D341Med (cell line): ENCODE results near the gene ERGIC1.

Experiments used
- DNase-seq: peaks from one replicate; pipeline ENCODE4 v3.0.0; 2012; ENCODE audit warnings: low spot score

The ERGIC1 gene

GRCh38 chr5:172901788-172902496, 67.9 kb downstream of the ERGIC1 start:
- no peak for DNase-seq

DNA sequence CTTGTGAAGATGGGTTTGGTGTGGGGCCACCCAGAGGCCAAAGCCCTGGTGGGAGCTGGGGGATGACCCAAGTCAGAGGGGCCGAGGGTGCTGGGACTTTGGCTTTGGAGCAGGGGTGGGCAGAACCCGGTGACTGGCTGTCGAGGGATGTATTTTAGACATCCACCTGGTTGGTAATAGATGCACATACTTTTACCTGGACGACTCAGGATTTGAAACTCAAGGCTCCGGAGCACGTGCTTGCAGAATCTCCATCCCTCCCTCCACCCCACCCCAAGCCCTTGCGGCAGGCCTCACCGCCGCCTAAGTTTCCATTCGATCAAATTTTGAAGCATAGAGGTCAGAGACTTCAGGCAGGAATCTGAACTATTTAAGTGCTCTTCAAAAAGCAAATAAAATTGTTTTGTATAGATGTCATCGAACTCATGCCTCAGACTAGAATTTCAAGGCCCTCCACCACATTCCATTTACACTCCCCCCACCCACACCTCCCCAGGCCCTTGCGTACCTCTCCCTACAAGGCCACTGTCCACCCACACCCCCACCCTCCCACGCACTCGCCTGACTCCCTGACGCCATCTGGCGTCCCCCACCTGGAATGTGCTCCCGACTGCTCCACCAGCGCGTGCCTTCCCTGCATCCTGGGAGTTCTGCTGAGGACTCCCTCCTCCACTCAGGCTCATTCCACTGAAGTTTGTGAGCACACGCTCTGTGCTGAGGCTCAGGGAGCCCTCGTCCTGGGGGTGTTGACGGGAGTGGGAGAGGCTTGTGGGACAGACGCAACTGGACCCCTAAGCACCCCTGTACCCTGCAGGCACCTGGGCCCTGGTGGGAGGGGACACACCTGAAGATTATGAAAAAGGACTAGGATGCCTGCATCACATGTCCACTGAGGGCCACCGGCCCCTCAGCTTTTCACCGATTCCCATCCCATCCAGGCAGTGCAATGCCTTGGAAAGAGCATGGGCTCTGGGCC, 68.7 kb downstream of the ERGIC1 start:
- peak; percentile 81 for DNase-seq

DNA sequence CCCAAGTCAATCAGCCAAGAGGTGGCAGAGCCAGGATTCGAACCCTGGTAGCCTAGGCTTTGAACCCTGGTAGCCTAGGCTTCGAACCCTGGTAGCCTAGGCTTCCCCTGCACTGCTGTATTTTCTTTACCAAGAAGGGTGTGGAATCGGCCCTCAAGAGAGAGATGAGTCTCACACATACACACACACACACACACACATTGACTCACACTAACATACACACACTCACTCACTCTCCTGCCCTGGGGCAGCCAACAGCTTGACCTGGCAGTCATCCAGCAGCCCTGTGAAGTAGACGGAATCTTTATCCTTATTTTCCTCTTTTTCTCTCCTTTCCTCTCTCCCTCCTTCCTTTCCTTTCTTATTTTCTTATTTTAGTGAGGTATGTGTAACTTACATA, 69.7 kb downstream of the ERGIC1 start:
- DNase-seq, result no peak

DNA sequence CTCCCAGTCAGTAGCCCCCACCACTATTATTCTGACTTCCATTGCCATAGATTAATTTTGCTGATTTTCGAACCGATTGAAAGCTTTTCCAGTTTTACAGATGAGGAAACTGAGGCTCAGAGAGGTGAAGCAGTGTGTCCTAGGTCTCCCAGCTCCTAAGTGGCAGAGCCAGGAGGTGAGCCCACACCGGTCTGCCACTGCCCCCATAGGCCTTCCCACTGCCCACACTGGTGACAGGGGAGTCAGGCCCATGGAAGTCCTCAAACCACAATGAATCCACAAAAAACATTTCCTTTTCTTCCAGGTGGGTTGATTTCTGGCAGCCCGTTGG, 70.2 kb downstream of the ERGIC1 start:
- no peak for DNase-seq

DNA sequence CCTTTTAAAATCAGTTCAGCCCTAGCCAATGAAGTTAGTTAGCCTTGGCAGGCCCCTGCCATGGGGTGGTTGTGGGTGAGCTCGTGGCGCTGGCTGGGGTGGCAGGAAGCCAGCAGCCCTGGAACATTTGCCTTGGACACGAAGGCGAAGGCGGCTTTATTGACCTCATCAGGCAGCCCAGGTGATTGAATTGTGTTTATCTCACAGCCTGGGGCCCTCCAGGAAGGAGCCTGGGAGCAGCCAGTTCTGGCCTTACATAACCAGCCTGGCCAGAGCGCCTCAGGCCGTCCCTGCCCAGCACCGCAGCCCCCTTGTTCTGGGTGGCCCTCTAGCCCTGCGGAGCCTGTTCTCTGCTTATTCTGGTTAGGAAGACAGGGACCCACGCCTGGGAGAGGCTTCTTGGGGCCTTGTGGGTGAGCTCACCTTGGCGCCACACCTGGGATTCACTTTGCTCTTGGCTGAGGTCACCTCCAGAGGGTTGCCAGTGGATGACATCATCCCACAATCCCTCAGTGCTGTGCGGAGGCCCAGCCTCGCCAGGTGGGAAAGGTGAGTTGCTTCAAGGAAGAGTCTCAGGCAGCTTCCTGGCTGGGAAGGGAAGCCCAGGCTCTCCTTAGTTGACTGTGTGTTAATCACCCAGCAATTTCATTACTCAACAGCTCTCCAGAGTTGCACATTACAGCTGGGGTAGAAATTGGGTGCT, 70.7 kb downstream of the ERGIC1 start:
- DNase-seq, result no peak

DNA sequence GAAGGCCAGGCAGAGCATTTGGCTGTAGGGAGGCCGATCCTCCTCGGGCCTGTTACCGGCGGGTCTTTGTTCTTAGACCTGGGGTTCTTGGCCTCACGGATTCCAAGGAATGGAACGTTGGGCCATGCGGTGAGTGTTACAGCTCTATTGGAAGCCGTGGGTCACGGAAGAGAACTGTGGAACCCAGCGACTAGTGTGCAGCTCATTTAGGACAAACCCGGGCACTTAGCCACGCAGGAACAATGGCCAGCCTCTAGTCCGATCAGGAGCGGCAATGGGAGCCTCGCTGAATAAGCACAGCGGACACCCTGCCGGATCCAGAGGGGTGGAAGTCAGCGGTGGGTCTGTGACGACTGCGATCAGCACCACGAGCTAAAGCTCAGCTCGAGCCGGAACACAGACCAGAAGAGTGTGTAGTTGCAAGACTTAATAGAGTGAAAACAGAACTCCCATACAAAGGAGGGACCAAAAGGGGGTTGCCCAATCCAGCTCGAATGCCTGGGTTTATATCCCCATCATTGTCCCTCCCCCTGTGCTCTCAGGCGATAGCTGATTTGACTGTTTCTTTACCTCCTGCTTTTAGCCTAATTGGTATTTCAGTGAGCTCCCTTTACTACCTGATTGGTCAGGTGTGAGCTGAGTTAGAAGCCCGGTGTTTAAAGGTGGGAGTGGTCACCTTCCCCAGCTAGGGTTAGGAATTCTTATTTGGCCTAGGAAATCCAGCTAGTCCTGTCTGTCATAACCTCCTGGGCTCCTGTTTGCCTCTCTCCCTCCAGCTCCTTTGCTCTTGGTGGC, 71.5 kb downstream of the ERGIC1 start:
- DNase-seq, result no peak

DNA sequence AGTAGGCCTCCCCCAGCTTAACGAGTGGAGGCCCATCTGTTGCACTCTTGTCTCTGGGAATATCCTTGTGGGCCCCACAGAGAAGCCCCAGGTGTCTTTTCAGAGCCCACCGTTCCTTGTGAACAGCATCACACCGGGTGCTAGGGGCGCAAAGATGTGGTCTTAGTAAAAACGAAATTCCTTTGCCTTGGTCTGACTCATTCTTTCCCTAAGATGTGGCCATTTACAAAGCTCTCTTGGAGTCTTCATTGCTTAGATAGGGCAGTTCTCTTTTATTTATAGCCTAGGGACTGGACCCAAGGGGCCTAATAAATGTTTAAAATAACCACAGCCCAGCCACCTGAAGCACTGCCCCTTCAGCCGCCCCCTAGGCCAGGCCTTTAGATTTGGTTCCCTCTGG, 72.4 kb downstream of the ERGIC1 start:
- no peak for DNase-seq

- no peak for DNase-seq
These were observed 72.8 kb downstream of the ERGIC1 start for GRCh38 chr5:172906888-172907287.

DNA sequence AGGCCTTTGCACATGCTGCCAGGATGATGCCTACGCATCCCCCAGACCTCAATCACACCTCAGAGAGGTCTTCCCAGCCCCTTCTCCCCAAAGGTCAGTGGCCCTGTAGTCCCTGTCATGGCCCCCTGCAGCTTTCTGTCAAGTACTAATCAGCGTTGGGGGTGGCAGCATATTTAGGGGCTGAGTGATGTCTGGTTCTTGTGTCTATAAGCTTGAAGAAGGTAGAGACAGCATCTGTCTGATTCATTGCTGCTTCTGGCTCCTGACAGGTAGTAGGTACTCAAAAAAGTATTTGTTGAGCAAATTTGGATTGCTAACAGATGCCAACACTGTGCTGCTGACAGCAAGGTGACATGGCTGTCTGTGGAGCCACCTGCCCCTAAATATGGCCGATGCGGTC, 73.6 kb downstream of the ERGIC1 start:
- DNase-seq, result no peak

DNA sequence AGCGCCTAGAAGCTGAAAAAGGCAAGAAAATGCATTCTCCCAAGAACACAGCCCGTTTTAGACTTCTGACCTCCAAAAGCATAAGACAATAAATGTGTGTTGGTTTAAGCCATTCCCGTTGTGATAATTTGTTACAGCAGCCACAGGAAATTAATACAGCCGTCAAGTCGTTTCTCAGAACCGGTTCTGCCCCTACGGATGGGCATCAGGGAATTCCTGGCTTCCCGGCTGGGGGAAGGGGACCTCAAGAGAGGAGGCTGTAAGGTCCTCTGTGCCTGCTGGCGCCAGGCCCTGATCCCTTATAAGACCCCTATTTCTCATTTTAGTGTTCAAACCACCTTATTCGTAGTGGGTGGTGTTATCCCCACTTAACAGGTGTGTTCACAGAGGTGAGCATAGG, 74.6 kb downstream of the ERGIC1 start:
- DNase-seq, result no peak

DNA sequence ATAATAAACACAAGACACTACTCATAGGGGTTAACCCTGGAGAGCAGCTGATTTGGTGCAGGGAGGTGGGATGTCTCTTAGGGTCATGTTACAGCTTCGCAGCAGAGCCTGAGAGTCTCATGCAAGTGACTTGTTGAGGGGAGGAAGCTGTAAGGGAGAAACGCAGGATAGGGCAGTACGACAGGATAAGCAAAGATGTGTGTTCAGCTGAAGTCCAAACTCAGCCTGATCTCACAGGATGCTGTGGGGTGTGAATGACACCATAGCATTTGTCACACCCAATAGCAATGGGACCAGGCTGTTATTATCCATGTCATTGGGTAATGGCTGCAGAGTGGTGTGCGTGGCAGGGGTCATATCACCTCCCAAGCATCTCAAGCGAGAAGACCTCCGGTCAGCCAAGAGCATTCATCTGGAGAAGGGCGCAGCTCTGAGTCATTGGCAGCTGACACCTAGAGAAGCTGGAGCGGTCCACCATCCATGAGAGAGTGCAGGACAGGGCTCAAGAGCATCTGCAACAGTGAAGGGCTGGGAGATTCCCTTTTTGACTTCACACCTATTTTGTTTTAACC, 76.0 kb downstream of the ERGIC1 start:
- DNase-seq, result no peak

GRCh38 chr5:172910828-172911627, 77.0 kb downstream of the ERGIC1 start:
- peak; percentile 49 for DNase-seq

- no peak for DNase-seq
These were observed 77.5 kb downstream of the ERGIC1 start for GRCh38 chr5:172911628-172911880.

DNA sequence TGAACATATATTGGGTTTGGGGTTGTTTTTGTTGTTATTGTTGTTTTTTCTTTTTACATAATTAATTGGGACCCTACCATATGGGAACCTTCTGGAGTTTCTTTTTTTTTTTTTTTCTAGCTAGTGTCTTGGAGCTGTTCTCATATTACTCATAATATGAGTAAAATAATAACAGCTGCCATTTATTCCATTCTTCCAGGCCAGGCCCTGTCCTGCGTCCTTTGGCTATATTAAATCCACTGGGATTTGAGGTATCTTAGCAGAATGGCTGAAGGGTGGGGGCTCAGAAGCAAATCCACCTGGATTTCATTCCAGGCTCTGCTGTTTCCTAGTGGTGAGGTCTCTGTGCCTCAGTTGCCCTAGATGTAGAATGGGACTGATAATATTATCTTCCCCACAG, 77.9 kb downstream of the ERGIC1 start:
- DNase-seq, result no peak

DNA sequence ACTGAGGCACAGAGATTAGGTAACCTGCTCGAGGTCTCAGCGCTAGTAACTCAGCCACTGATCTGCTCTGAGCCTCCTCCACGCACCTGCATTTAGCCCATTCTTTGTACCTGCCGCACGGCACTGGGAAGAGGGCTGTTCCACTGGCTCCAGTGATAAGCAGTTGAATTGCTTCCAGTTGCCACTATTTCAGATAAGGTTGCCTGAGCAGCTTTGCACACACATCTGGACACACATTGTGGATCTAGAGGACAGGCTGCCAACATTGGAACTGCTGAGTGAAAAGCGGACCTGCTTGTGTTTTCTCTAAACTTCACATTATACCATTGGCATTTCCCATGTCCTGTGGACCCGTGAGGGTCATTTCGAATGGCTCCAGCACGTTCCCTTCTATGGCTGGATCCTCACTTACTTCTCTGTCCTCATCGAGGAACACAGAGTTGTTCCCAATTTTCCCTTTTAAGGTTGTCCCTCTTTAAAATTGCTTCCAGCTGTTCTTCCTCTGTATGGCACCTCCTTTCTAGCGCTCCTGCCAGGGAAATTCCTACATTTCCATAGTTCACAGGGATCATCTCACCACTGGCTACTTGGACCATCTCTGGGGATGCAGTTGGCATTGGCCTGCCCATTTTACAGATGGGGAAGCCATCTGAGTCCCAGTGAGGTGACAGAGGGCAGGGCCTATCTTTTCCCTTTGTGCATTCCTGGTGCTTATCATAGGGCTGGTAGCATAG, 79.2 kb downstream of the ERGIC1 start:
- no peak for DNase-seq

GRCh38 chr5:172915514-172915913, 81.5 kb downstream of the ERGIC1 start:
- DNase-seq, result no peak

DNA sequence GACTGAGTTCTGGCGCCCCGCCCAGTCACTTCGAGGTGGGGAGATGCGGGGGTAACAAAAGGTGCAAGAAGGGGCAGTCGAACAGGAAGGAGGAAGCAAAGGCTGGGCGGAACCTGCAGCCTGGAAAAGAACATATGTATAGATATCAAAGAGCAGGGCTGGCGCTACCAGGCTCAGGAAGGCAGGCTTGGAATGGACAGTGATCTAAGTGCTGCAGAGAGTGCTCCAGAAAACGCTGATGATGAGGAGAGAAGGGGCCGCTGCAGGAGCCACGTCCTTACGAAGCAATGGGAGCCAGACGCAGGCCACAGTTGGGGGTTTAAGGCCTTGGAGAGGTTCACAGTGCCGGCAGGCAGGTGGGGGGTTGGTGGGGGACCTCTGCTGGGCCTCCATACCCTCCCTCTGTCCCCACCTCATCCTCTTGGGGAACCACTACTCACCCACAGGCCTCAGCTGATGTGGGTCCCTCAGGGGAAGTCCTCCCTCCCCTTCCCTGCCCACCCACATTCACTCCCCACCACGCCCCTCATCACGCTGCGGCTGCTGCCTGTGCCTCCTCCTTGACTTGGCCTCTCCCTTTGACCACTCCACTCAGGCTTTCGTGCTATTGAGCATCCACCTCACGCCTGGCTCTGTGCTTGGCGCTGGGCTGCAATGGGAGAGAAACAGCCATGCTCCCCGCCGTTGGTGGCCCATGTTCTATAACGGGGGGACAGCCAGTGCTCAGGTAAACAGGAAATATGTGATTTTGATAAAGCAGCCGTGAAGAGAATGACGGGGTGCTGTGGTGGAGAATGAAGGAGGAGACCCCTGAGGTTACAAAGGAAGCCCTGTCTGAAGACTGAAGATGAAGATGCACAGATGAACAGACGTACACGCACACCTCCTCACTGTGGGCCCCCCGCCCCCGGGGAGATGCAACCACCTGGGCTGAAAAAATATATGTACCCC, 84.6 kb downstream of the ERGIC1 start:
- no peak for DNase-seq

DNA sequence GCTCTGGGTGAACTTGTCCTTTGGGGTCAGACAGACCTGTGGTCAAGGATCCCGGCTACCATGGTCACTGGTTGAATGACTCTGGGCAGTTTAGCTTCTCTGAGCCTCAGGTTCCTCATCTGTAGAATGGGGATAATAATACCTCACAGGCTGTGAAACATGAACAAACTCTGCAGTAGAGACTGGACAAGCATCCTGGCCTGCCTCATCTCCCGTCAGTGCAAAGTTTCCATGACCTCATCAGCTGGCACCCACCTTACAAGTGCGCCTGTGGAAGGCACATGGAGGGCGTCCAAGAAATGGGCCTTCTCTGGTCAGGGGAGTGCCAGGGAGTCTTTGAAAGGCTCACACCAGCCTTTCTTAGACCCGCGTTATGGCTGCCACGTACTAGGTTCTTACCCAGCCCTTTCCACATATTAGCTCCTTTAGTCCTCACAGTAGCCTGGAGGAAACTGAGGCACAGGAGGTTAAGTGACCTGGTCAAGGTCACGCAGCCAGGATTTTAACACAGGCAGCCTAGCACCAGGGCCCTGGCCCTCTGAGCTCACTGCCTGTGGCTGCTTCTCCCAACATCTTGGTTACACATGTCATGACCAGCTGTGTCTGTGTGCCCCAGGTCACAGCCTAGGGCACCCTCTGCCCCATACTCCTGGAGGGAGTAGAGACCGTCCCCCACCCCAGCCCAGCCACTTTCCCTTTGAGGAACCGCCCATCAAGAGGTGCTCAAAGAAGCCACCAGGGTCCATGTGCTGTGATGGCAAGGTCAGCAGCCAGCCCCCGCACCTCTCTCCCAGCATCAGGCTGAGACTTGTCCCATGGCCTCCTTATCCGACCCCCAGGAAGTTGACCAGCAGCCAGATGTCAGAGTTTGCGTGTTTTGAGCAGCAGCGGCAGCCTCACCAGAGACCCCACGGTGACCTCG, 85.7 kb downstream of the ERGIC1 start:
- DNase-seq, result no peak
